Uterus (tissue), 2 donors: ENCODE measurements around the gene SP1.

ENCODE experiments used
- CTCF ChIP-seq, 4 experiments: fragments of 200-600 bp in 2 of 4; fragments of 450-650 bp in 2 of 4; sonication (generic) in 2 of 4; IDR thresholded peaks; one replicate each; pipeline ENCODE4 v1.5.1; 2016 to 2019; ENCODE audit warnings: antibody characterized with exemption in 4 of 4, mild to moderate bottlenecking in 2 of 4, moderate library complexity in 1 of 4
- POLR2A ChIP-seq, 2 donors: fragments of 450-650 bp; IDR thresholded peaks; one replicate each; pipeline ENCODE4 v1.6.1; 2016; ENCODE audit warnings: antibody characterized with exemption in 2 of 2, mild to moderate bottlenecking in 1 of 2, moderate library complexity in 1 of 2

DNA sequence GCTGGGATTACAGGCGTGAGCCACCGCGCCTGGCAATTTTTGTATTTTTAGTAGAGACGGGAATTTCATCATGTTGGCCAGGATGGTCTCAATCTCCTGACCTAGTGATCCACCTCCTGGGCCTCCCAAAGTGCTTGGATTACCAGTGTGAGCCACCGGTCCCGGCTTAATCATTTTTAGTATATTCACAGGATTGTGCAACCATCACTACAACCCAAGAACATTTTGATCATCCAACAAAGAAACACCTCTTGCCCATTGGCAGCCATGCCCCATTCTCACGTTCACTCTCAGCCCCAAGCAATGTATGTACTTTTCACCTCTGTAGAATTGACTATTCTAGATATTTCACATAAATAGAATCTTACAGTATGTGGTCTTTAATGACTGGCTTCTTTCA is 19.9 kb downstream of the SP1 start:
- TF ChIP-seq POLR2A (IDR thresholded peaks at IDR 0.05): no peak
- TF ChIP-seq CTCF (IDR thresholded peaks at IDR 0.05): no peak
